Stimulated activated CD8-positive, alpha-beta memory T cell treated with anti-CD3 and anti-CD28 coated beads, Interleukin-2, amount 100 ng/mL, for 48 hours (primary cell): ENCODE results near the gene FMNL3.
"Not testable (repeated sequence)": the region's sequence is repeated elsewhere in the genome, so short reads cannot be mapped to it uniquely, and the experiment has no call there.

ENCODE experiments used
- DNase-seq, 2 donors: peaks; one replicate each; pipeline ENCODE4 v3.0.0-alpha.2; 2020; ENCODE audit warnings: low read depth in 2 of 2

Gene FMNL3

GRCh38 chr12:49605539-49605938 lies 101.7 kb downstream of the FMNL3 start, which contains the start of gene FAM186B:
TSS of gene FAM186B (minus strand) at chr12:49605639. CDS start at chr12:49605477, 162 bp downstream.
- not testable (repeated sequence) for DNase-seq

DNA sequence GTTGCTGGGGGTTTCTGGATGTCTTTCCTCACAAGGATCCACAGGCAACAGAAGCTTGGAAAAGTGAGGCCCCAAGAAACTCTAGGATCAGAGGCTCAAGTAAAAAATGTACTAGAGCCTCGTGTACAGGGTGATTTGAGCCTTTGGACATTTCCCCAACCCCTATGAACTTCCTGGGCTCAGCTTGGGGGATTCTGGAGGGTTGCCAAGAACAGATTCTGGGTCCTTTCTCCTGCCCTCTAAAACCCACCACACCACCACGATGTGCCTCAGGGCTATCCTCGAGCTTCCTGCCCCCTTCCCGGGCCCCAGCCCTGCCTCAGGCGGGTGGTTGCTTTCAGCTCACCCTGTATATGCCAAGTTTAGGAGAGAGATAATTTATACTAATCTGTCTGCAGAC lies 102.3 kb downstream of the FMNL3 start:
- DNase-seq = no peak

- DNase-seq = no peak
These were observed 103.5 kb downstream of the FMNL3 start for GRCh38 chr12:49603721-49604120.

- DNase-seq = no peak
These were observed 107.2 kb downstream of the FMNL3 start for GRCh38 chr12:49599961-49600360.

DNA sequence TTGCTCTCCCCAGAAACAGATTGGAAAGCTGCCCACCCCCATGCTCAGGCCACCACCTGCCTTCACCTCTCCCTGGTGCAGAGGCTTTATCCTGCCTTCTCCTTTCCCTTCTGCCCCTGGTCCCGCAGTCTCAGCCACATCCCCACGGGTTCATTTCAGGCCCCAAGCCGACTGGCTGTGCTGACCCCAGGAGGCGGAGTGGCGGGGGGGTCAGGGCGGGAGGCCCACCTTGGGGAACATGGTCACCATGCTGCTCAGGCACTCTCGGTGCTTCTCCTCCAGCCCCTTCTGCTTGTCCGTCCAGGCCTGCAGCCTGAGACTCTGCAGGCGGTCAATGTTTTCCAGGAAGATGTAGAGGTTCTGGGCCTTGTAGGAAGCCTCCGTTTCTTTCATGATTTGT lies 108.7 kb downstream of the FMNL3 start:
- DNase-seq = no peak

GRCh38 chr12:49588721-49589516 lies 118.3 kb downstream of the FMNL3 start:
- DNase-seq = no peak

GRCh38 chr12:49588281-49588680 lies 118.9 kb downstream of the FMNL3 start:
- no peak for DNase-seq

DNA sequence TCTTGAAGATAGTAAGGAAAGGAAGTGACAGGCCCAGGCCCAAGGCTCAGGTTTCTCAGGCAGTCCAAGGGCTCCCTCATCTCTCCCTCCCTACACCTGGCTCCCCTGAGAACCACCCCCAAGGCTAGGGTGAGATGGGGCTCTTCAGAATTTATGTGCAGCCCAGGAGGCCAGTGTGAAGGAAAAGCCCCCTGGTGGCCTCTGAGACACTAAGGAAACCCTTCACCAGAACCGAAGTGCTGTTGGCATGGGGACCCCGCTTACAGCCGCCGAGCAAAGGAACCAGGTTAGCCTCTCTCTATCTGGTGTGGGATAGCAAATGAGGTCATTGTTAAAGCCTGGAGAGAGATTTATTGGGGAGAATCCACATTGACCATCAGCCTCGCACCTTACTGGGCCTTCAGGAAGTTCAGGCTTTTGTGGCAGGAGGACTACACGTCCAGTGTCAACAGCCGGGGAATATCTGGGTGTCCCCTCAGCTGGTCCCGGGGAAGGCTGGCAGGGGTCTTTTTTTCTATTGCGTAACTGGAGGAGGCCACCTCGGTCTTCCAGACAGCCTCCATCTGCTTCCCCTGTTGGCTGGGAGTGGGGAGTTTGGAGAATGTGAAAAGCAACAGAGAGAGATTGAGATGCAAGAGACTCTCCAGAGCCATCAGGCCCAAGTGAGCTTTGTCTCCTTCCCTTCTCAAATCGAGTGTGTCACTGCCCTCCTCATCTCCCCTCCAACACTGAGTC lies 119.9 kb downstream of the FMNL3 start:
- DNase-seq = no peak
